Right hindlimb (tissue), 1 donor: Measurements from ENCODE around the gene H1-8.
A peak's percentile ranks its signal among the peaks of the same experiment; 100 is the strongest.
"Not testable (repeated sequence)": the region's sequence is repeated elsewhere in the genome, so short reads cannot be mapped to it uniquely, and the experiment has no call there.

Source experiments
- DNase-seq: peaks from one replicate; pipeline ENCODE4 v3.0.0-alpha.2; 2018

The H1-8 gene

DNA sequence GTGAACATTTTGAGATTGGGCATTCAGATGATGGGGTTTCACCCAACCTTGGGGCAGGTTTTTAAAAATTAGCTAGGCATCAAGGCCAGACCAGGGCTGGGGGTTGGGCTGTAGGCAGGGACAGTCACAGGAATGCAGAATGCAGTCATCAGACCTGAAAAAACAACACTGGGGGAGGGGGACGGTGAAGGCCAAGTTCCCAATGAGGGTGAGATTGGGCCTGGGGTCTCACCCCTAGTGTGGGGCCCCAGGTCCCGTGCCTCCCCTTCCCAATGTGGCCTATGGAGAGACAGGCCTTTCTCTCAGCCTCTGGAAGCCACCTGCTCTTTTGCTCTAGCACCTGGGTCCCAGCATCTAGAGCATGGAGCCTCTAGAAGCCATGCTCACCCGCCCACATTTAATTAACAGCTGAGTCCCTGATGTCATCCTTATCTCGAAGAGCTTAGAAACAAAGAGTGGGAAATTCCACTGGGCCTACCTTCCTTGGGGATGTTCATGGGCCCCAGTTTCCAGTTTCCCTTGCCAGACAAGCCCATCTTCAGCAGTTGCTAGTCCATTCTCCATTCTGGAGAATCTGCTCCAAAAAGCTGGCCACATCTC is 8.4 kb upstream of the H1-8 start:
- no peak for DNase-seq

DNA sequence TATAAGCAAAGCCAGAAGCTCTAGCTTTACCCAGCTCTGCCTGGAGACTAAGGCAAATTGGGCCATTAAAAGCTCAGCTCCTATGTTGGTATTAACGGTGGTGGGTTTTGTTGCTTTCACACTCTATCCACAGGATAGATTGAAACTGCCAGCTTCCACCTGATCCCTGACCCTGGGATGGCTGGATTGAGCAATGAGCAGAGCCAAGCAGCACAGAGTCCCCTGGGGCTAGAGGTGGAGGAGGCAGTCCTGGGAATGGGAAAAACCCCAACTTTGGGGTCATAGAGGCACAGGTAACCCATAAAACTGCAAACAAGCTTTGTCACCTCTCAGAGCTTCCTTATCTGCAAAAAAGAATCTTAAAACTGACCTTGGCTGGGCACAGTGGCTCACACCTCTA is 7.9 kb upstream of the H1-8 start:
- DNase-seq = no peak

DNA sequence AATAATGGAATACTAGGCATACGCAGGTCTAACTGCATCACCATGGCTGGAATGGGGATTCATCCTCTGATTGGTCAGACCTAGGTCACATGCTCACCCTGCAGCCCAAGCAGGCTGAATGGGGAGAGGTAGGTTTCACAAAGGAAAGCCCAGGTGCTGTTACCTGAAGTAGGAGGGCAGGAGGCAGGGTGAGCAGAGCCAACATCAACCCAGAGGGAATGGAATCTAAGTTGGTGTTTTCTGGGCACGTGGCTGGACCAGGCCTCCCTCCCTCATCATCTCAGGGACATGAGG is 6.7 kb upstream of the H1-8 start:
- no peak for DNase-seq

DNA sequence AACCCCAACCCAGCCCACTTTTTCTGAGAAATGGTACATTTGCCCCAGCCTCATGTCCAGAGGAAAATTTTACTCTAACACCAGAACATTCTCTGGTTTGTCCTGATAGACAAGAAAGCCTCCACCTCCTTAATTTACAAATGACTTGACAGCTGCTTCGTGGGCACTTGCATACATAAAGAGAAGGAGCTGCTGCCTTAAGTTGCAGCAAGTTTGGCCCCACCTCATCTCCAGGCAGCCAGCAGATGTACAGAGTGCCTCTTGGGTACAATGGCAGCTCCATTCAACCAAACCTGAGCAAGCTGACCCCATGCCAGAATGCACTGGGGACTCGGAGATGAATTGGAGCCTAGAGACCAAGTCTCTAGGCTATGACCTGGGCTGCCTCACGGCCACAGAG is 6.2 kb upstream of the H1-8 start:
- DNase-seq = no peak

DNA sequence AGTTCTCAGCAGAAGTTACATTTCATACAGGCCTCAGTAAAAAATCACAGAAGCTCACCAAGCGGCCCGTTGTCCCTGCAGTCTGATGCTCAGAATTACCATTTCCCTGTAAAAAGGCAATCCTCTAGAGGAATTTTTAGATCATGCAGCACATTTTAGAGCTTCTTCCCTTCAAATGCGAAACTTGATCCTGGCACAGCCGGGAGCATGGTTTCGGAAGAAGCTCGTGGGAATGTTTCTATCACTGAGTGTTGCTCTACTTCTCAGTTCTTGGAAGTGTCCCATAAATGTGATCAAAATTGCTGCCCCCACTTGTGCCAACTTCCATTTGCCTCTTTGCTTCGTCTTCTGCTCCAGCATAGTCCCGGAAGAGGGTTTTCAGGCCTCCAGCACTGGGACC is 3.8 kb upstream of the H1-8 start:
- no peak for DNase-seq

DNA sequence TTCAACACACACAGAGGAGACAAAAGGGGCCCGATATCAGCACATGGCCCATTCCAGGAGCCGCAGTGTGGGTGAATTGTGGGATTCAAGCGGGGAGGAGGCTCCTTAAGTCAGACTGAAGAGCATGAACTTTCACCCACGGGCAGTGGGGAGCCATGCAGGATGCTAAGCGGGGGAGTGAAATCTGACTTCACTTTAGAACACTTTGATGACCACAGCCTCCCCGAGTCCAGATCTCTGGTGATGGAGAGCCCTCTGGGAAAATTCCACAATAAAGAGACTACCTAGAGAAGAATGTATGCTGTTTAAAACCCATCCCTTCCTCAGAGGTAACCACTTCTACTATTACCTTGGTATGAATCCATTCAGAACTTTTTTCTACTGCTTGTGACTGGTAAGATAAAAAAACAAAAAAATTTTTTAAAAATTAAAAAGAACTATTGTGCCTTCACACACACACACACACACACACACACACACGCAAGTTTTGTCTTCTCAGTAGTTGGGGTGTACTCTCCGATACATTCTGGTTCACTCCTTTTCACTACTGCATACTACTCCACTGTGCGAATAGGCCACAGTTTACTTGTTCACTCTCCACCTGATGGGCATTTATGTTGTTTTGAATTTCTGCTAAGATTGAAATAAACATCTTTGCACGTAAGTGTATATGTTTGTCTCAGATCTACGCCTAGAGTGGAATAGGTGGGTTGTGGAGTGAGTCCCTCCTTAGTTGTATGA is 2.0 kb upstream of the H1-8 start:
- no peak for DNase-seq

DNA sequence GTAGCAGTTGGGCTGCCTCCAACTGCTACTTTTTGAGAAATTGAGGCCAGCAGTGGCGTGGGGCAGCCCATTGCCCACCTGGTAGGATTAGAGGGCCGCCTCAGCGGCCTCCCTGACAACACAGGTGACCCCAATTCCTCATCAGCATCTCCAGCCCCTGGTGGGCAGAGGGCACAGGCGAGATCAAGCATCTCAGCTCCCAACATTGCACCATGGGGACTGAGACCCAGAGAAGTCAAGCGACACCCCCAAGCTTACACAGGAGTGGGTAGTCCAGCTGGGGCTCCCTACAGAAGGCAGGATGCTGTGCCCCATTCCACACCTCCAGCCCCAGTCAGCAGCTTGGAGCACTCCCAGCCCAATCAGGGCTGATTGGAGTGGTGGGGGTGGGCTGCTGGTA is 228 bp upstream of the H1-8 start:
- no peak for DNase-seq

DNA sequence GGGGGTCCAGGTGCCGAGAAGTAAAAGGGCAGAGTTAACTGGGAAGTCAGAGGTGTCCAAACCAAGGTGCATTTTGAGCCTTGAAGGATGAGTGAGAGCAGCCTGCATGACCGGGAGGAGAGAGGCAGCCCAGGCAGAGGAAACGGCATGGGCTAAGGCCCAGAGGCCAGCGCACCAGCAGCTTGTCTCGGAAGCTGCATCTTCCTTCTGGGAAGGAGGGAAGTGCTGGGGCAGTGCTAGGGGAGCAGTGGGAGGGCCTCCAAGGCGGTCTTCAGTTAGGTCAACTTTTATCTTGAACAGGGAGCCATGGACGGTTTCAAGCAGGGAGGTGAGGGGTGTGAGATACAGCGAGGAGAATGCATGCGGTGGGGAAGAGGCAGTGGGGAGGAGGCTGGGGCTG is 1.0 kb downstream of the H1-8 start:
- no peak for DNase-seq

DNA sequence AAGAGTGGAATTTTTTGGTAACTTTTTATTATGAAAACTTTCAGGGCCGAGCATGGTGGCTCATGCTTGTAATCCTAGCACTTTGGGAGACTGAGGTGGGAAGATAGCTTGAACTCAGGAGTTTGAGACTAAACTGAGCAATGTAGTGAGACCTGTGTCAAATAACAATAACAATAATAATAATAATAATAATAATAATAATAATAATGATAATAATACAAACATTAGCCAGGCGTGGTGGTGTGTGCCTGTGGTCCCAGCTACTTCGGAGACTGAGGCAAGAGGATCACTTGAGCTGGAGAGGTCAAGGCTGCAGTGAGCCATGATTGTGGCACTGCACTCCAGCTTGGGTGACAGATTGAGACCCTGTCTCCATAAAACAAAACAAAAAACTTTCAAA is 3.0 kb downstream of the H1-8 start:
- DNase-seq = not testable (repeated sequence)

DNA sequence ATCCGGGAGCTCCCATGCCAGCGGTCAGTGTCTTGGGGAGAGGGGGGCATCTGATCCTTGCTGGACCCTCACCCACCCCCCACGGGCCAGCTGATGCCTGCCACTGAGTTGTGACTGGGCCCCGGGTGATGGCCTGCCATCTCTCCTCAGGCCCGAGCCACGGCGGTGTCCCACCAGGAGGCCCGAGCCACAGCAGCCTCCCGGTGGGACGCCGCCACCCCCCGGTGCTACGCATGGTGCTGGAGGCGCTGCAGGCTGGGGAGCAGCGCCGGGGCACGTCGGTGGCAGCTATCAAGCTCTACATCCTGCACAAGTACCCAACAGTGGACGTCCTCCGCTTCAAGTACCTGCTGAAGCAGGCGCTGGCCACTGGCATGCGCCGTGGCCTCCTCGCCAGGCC is 4.3 kb downstream of the H1-8 start:
- DNase-seq = no peak

DNA sequence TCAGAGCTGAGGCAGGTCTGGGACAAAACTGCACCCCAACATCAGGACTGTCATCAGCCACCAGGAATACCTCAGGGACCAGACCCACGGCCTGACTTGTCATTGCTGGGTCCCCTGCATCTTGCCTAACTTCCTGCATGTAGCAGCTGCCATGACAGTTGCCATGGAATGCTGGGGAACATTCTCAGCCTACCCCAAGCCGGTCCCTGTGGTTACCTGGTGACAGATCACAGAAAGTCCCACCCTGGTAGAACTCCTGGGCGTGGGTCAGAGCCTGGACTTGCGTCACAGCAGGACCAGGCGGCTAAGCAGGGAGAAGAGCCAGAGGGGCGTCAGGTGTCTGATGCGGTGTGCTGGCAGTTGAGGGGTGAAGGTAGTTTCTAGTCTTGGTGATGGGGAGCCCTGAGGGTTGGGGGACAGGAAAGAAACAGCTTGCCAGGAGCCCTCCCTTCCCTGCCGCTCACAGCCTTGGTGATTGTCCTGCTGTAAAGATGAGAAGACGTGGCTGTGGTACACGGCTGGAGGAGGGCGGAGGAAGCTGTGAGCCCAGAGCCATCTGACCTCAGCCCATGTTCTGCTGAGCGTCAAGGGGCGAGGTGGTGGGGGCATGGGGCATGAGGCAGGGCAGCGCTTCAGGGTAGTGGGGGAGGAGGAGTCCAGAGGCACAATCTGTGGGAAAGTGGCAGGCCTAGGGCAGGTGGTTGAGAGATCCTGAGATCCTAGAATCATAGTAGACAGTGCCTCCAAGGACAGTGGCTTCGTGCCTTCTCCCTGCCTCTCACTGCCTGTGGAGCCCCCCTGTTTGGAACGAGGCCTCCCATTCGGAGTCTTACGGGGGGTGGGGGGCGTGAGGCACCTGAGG is 5.4 kb downstream of the H1-8 start:
- no peak for DNase-seq

DNA sequence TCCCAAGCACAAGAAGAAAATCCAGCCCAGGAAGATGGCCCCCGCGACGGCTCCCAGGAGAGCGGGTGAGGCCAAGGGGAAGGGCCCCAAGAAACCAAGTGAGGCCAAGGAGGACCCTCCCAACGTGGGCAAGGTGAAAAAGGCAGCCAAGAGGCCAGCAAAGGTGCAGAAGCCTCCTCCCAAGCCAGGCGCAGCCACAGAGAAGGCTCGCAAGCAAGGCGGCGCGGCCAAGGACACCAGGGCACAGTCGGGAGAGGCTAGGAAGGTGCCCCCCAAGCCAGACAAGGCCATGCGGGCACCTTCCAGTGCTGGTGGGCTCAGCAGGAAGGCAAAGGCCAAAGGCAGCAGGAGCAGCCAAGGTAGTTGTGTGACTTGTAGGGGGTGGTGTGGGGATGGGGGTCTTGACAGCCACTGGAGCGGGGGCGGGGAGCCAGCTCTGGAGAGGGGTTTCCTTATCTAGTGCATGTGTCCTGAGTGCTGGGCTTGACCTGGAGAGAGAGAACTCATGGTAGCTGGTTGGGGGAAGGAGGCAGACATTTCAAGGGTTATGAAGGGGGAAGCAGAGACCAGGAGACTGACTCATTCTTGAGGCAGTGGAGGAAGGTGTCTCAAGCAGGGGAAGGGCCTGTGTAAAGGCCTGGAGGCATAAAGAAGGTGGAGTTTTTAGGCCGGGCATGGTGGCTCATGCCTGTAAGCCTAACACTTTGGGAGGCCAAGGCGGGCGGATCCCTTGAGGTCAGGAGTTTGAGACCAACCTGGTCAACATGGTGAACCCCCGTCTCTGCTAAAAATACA is 6.2 kb downstream of the H1-8 start:
- DNase-seq = no peak

DNA sequence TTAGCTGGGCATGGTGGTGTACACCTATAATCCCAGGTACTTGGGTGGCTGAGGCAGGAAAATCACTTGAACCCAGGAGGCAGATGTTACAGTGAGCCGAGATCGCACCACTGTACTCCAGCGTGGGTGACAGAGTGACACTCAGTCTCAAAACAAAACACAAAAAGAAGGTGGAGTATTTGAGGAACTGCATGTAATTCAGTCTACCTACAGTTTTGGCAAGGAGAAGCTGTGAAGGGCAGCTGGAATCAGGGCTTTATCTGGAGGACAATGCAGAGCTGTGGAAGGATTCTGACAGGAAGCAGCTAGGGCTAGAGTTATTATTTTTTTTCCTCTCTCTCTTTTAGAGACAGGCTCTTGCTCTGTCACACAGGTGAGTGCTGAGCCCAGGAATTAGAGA is 6.8 kb downstream of the H1-8 start:
- no peak for DNase-seq

DNA sequence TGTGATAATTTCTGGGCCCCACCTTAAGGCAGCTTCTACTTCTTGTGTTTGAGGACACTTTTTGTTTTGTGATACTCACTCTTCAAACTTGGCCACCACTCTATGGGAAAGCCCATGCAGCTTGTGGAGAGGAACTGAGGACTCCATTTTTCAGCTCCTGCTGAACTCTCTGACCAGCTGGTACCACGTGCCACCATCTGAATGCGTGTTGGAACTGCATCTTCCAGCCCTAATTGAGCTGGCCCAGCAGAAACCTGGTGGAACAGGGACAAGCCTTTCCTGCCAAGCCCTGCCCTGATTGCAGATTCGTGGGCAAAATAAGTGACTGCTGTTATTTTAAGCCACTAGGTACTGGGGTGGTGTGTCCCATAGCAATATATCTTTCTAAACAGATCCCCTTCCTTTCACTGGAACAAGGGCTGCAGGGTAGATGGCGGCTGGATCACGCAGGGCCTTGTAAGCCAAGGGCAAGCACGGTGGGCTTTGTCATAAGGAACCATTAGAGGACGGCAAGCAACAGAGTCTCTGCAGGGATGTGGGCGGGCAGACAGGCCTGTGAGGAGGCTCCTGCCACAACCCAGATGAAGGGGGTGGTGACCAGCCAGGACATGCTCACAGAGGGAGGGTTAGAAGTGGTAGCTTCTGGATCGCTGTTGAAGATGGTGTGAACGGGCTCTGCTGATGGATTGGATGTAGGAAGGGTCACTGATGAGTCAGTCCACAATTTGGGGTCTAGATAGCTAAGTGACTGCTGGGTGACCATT is 9.5 kb downstream of the H1-8 start:
- no peak for DNase-seq

DNA sequence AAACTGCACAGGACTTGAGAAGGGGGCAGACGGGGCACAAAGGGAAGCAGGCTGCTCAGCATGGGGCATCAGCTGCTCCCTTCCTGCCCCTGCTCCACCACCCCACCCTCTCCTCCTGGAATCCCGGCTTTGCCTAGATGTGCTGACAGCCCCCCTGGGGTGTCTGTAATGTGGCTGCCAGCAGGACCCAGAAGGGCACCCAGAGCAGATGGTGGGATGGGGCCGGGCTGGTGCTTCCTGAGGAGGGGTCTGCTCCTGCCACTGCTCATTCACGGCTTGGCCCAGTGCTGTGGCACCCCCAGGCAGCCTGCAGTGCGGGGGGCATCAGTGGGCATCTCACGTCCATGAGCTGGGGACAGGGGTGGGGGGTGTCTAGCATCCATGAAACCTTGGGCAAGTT is 10.2 kb downstream of the H1-8 start:
- DNase-seq = no peak

DNA sequence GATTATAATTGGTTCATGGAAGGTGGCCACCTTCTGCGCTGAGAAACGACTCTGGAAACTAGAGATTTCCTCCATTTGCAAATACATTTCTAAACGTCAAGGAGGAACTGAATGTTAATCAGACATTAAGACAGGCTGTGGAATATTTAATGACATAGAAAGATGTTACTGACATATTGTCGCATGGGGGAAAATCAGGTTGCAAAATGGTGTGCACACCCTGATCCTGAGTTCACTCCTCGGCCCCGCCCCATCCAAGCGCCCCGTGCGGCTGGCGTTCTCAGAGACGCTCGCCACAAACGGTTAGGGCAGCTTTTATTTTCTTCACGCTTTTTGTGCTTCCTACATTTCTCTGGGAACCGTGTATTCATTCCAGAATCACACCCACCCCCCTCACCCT is 10.7 kb downstream of the H1-8 start:
- no peak for DNase-seq

DNA sequence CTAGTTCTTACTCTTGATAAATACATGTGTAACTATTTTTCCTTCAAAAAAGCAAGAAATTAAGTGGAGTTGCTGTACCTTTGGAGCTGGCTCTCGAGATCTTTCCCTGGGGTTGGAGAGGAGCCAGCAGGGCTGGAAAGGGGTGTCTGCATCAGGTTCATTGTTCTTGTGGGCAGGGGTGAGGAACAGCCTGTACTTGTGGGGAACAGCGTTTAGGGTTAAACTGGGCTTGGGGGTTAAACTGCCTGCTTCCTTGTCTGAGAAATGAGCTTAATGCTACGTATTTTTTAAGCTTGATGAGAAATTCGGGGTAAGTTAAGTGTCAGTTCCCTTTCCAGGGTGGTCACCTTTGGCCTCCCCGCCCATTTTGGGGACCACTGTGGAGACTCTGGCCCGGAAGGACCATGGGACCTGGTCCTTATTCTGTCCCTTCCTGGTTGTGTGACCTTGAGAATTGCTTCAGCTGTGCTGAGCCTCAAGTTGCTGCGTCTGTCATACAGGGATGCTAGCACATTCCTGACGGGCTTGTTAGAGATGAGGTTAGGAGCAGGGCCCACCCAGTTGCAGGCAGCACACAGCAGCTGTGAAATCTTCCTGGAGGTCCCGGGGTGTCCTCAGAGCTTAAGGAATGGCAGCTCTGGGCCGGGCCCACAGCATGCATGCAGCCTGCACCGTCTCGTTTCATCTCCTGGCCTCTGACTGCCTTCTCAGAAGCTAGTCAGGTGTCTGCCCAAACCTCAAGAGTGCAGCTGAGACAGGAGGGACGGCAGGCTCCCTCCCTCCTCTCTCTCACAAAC is 11.6 kb downstream of the H1-8 start:
- DNase-seq = peak; percentile 58

DNA sequence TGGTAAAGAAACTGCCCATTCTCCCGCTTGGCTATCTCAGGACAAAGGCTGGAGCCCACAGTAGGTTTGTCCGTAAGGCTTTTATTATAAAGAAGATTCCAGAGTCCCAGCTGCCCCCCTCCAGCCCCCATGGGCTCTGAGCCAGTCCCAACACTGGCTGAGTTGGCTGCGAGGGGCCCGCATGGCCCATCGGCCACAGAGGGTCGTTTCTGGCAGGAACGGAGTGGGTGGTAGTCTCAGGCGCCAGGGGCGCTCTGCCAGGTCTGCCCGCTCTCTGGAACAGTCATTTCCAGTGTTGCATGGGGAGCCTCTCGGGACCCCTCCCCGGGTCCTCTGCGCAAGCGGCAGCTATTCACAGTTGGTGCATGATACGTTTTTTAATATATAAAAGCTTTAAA is 12.2 kb downstream of the H1-8 start:
- DNase-seq = no peak

DNA sequence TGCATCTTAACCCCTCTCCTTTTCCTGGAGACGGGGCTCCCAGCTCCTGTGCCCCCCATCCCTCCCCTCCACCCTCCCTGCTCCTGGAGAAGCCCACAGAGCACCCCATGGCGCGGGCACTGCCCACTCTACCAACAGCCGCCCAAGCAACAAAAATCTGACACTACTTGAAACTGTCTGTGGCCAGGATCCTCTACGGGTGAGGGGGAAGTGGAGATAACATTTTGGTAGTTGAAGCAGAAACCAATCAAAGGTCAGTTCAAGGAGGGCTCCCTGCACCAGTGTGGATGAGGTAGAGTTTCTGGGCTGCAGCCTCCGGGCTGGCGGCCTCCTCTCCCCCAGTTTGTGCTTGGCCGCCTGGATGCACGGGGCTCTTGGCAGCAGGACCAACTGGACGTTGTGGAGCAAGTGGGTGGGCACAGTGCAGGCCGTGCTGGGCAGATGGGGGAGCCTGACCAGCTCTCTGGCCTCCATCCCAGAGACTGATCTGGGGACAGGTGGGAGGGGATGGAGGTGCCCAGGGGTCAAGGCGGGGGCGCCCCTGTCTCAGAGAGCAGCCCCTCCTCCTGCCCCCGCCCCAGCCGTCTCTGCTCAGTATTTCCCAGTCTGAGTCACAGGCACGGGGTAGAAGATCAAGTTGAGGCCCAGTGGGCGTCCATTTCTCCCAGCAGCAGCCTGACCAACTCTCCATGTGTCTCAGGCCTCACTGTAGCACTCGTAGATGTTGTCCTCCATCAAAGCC is 12.8 kb downstream of the H1-8 start:
- DNase-seq = no peak

DNA sequence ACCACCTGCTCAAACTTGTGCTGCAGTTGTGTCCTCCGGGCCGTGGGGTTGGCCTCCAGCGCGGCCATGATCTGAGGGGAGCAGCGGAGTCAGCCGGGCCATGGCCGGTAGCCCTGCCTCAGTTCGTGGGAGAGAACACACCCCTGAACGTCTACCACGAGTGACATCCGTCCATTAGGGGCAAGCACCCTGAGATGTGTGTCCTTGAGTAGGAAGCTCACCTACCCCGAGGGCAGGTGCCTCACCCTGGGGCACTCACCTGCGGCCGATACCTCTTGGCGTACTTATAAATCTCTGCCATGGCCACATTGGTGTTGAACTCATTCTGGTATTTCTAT is 13.4 kb downstream of the H1-8 start:
- DNase-seq = no peak

DNA sequence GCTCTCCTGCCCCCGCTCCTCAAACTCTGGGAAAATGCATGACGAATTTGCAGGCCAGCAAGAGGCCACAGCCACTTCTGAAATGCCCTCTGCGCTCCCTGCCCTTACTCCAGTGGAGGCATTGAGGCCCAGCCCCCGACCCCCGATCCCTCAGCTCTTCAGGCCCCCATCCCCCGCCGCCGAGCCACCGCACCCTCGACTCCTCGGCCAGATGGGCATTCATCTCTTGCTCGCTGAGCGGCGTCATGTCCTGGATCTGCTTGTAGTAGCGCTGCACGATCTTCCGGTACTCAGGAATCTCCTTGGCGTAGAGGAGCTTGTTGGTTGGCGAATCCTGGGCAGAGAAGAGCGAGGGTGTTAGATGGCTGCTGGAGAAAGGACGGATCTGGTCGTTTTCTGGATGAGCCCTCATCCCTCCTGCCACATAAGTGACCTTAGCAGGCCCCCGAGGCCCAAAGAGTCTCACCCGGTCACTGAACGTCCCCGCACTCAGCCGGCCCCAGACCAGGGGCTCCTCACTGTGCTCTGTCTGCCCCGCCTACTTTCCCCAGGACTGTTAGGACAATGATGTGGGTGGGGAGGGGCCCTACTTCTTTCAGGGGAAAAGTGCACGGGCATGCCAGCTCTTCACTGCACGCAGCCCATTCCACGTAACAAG is 14.0 kb downstream of the H1-8 start:
- DNase-seq = no peak
